ENCODE results near the gene ZC2HC1B.

- TF ChIP-seq, protein P1, sequence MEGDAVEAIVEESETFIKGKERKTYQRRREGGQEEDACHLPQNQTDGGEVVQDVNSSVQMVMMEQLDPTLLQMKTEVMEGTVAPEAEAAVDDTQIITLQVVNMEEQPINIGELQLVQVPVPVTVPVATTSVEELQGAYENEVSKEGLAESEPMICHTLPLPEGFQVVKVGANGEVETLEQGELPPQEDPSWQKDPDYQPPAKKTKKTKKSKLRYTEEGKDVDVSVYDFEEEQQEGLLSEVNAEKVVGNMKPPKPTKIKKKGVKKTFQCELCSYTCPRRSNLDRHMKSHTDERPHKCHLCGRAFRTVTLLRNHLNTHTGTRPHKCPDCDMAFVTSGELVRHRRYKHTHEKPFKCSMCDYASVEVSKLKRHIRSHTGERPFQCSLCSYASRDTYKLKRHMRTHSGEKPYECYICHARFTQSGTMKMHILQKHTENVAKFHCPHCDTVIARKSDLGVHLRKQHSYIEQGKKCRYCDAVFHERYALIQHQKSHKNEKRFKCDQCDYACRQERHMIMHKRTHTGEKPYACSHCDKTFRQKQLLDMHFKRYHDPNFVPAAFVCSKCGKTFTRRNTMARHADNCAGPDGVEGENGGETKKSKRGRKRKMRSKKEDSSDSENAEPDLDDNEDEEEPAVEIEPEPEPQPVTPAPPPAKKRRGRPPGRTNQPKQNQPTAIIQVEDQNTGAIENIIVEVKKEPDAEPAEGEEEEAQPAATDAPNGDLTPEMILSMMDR (IDR thresholded peaks at IDR 0.05 in 8 of 11, conservative IDR thresholded peaks at IDR 0.05 in 3 of 11) = no peak
- TF ChIP-seq POLR2A (IDR thresholded peaks at IDR 0.05) = no peak
Observed at GRCh38 chr6:143982968-143983367, 118.7 kb downstream of the ZC2HC1B start.

Measured in spleen (tissue), 7 donors.